ENCODE data around the gene ADAMTSL2.

ADAMTSL2 gene

DNA sequence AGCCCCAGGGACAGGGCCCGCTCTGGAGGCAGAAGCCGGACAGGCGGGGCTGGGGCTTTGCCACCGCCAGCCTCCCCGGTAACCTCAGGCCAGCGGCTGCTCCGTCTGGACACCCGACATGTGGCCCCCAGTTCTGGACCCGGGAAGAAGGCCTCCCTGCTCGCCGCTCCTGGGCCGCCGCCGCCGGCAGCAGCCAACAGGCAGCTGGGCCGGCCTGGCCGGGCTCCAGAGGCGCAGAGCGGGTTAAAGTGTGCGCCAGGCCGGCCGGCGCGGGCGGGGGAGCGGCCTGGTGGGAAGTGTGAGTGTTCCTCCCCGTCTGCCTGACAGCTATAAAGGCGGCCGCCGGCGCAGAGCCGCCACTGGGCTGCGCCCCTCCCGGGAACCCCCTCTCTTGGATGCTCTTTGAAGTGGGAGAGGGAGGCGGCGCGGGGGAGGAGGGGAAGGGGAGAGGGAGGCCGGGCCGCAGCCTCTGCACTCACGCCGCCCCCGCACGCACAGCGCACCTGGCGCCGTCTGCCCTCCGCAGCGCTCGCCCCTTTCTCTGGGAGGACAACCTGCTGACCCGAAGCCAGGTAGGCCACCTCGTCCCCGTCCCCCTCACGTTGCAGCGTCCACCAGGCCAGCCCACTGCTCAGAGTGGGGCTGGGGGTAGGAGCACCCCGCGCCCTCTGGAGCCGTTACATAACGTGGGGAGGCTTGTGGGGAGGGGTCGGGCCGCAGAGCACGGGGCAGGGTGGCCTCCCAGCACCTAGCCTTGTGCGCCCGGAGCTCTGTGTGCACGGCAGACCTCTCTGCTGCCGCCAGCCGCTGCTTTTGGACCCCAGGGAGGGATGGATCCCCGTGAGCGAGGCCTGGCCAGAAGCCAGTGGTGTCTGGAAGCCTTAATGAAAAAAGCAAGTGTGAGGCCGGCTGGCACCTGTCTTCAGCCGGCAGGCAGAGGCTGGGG lies at the start of gene ADAMTSL2:
Gene ADAMTSL2, plus strand, starts transcription at position 359 of the 946 bp plus-strand sequence. CDS start 2,009 bp downstream, outside the sequence.
- DNase-seq (ENCODE audit: extremely low read depth in 1 of 2, low read depth in 1 of 2) = peak; percentile 22

DNA sequence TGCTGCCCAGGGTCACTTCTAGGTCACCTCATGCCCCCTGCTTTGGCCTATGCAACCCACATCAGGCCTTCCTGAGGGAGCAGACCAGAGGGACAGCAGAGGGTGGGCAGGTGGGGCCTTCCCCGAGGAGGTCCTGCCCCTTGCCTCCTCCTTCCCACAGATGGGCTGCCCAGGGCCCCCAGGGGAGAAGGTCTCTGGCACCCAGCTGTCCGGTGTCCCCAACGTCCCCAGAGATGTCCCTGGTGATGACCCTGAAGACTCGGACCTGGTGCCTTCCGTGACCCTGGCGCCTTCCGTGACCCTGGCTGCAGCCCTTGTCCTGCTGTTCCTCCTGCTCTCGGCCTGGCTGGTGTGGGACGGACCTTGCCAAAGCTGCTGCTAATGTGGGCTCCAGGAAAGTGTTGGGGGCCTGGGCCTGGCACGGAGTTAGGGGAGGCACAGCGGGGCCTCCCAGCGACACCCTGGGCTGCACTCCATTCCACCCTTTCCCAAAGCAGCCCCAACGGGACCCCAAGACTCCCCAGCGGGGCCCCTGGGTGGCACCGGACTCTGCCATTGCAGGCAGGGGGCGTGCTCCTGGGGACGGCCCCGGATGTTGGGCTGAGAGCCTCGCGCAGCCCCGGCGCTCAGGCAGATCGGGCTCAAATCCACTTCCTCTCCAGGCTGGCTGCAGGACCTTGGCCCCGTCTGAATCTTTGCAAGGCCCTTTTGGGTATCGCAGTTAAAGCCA lies 48.8 kb upstream of the ADAMTSL2 start:
- no peak for DNase-seq (ENCODE audit: extremely low read depth in 1 of 2, low read depth in 1 of 2)

DNA sequence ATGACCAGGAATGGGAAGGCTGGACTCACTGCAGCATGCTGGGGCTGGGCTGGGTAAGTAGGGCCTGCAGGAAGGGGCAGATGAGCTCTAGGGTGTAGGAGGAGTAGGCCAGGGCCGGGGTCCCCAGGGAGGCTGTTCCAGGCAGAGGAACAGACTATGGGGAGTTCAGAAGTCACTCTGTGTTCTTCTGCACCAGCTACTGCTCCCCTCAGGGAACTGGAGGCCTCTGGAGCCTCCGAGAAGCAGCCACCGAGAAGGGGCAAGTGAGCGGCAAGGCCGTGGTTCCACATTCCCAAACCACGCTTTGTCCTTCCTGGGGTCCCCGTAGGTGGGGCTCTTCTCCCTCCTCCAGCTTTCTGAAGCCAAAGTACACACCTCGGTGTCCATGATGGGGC lies 47.2 kb upstream of the ADAMTSL2 start:
- no peak for DNase-seq (ENCODE audit: extremely low read depth in 1 of 2, low read depth in 1 of 2)

- no peak for DNase-seq (ENCODE audit: extremely low read depth in 1 of 2, low read depth in 1 of 2)
Observed at GRCh38 chr9:133488686-133489252, 45.7 kb upstream of the ADAMTSL2 start.

DNA sequence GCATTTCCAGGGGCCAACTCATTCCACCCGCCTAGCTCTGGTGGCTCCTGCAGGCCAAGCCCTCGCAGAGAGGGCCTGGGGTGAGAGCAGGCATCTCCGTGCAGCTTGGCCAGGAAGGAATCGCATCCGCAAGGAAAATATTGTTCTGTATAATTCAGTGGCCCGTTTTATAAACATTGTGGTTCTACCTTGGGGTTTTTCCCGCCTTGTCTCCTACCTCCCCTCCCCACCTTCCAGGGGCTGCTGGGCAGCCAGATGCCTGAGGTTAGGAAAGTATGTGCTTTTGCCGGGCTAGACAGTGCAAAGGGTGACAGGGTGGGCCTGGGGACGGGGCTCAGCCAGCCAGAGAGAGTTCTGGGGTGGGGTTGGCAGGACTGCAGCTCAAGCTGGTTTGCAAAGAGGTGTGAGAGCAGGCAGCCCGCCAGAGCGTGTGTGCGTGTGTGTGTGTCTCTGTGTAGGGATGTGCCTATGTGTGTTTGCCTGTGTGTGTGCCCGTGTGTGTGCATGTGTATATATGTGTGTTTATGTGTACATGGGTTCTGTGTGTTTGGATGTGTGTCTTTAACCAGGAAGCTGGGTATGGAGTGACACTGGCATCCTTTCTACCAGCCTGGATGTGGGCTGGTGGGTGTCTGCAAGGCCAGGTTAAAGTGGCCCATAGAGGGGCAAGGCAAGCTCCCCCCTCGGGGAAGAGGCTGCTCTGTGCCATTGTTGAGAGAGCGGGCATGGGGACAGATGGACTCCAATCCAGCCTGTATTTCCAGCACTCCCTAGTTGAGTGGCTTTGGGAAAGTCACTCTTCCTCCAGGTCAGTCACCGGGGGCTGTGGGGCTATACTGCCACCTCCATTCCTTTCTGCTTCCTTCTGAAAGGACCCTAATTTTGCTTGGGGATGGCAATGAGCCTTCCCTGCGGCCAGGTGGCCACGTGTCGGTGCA lies 45.0 kb upstream of the ADAMTSL2 start:
- DNase-seq (ENCODE audit: extremely low read depth in 1 of 2, low read depth in 1 of 2) = no peak

- no peak for DNase-seq (ENCODE audit: extremely low read depth in 1 of 2, low read depth in 1 of 2)
Observed at GRCh38 chr9:133490201-133490681, 44.3 kb upstream of the ADAMTSL2 start.

- DNase-seq (ENCODE audit: extremely low read depth in 1 of 2, low read depth in 1 of 2) = no peak
Observed at GRCh38 chr9:133490865-133491655, 43.4 kb upstream of the ADAMTSL2 start.

DNA sequence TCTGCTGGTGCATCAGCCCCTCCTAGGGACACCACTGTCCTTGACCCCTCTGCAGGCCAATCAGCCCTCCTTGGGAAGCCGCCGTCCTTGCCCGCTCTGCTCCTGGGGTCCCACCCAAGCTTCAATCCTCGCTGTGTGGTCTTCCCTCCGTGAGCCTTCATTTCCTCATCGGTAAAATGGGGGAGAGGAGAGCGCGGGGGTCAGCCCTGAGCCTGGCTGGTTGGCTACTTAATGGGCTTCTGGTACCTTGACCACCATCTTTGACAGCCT lies 42.9 kb upstream of the ADAMTSL2 start:
- no peak for DNase-seq (ENCODE audit: extremely low read depth in 1 of 2, low read depth in 1 of 2)

- no peak for DNase-seq (ENCODE audit: extremely low read depth in 1 of 2, low read depth in 1 of 2)
Observed at GRCh38 chr9:133492061-133493021, 42.2 kb upstream of the ADAMTSL2 start.

GRCh38 chr9:133493428-133493827 lies 41.1 kb upstream of the ADAMTSL2 start:
- DNase-seq (ENCODE audit: extremely low read depth in 1 of 2, low read depth in 1 of 2) = no peak

GRCh38 chr9:133493845-133494540 lies 40.5 kb upstream of the ADAMTSL2 start:
- DNase-seq (ENCODE audit: extremely low read depth in 1 of 2, low read depth in 1 of 2) = no peak

GRCh38 chr9:133494636-133495326 lies 39.7 kb upstream of the ADAMTSL2 start:
- no peak for DNase-seq (ENCODE audit: extremely low read depth in 1 of 2, low read depth in 1 of 2)

- no peak for DNase-seq (ENCODE audit: extremely low read depth in 1 of 2, low read depth in 1 of 2)
Observed at GRCh38 chr9:133495327-133496293, 38.9 kb upstream of the ADAMTSL2 start.

DNA sequence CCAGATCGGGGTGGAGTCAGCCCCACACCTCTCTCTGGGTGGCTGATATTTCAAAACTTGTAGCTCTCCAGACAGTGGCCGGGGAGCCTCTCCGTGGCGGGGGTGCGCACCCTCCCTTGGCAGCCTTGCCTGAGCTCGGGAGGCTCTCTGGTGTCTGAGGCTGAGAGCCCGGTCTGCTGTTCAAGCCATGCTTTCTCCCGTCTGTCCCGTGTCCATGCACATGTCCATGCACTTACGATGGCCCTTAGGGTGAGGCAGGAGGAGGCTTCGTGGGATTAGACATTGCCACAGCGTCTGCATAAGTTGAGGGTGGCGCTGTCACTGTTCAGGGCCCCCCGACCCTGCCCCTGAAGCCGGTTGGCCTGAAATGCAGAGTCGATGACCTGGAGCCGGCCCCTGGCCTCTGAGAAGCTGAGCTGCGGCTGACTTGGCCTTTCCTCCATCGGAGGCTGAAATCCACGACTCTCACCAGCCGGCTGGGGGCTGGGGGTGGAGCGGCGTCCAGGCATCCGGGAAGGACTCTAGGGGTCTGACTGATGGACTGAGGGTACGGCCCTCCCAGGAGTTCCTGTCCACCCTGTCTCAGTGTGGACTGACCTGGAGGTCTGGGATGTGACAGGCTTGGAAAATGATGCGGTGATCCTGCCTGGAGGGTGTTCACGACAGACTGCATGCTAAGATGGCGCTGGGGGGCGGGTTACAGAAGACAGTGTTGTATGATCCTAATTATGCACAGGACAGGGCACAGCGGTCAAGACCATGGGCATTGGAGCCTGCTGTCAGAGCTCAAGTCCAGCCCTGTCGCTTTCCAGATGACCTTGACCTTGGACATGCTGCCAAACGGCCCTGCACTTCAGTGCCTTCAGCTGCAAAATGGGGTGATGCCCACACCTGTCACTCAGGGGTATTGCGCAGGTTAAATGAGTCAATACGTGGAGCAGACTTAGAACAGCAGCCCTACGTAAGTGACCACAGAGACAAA lies 37.4 kb upstream of the ADAMTSL2 start:
- no peak for DNase-seq (ENCODE audit: extremely low read depth in 1 of 2, low read depth in 1 of 2)
